HepG2 (cell line): ENCODE measurements around the gene CCDC148. TPM values are rescaled to one million over a fixed set of nuclear protein-coding genes. Genes with fewer than 3 reads are reported as not detected.
A peak's percentile ranks its signal among the peaks of the same experiment; 100 is the strongest.

ENCODE experiments used
- BATF2 ChIP-seq: sonication (generic); formaldehyde crosslinking; IDR thresholded peaks from 2 replicates; pipeline ENCODE4 v1.8.0; 2022; ENCODE audit warnings: mild to moderate bottlenecking, missing genetic modification reagents, moderate library complexity
- GPN1 ChIP-seq: sonication (generic); formaldehyde crosslinking; IDR thresholded peaks from 2 replicates; pipeline ENCODE4 v1.5.1; 2020; ENCODE audit warnings: missing genetic modification reagents, borderline replicate concordance
- HNF4A ChIP-seq: sonication (generic); formaldehyde crosslinking; IDR thresholded peaks from 2 replicates; pipeline ENCODE4 v1.4.0; 2020; ENCODE audit warnings: missing genetic modification reagents
- KLF15 ChIP-seq: sonication (generic); formaldehyde crosslinking; IDR thresholded peaks from 2 replicates; pipeline ENCODE4 v1.8.1; 2023; ENCODE audit warnings: borderline replicate concordance, mild to moderate bottlenecking, inconsistent platforms, missing genetic modification reagents, mixed read lengths
- LRRFIP1 ChIP-seq: sonication (generic); formaldehyde crosslinking; conservative IDR thresholded peaks from 2 replicates; pipeline ENCODE4 v1.4.0; 2020; ENCODE audit warnings: missing genetic modification reagents
- MED1 ChIP-seq: sonication (generic); formaldehyde crosslinking; IDR thresholded peaks from 2 replicates; pipeline ENCODE4 v1.4.0; 2020; ENCODE audit warnings: missing genetic modification reagents
- MIER3 ChIP-seq: IDR thresholded peaks from 2 replicates; pipeline ENCODE4 v1.6.1; 2016; ENCODE audit warnings: missing compliant biosample characterization, borderline replicate concordance
- NCOA5 ChIP-seq: sonication (generic); formaldehyde crosslinking; IDR thresholded peaks from 2 replicates; pipeline ENCODE4 v1.4.0; 2020; ENCODE audit warnings: missing genetic modification reagents
- NFATC3 ChIP-seq: sonication (generic); formaldehyde crosslinking; IDR thresholded peaks from 2 replicates; pipeline ENCODE4 v1.5.1; 2020; ENCODE audit warnings: mild to moderate bottlenecking, missing genetic modification reagents
- NR2F6 ChIP-seq, 2 experiments: IDR thresholded peaks; 2 replicates each; pipeline ENCODE4 v1.6.1; 2016; ENCODE audit warnings: antibody characterized with exemption in 1 of 2, mild to moderate bottlenecking in 1 of 2
- PAWR ChIP-seq: sonication (generic); formaldehyde crosslinking; IDR thresholded peaks from 2 replicates; pipeline ENCODE4 v1.4.0; 2020; ENCODE audit warnings: missing genetic modification reagents, mild to moderate bottlenecking, borderline replicate concordance
- PHF8 ChIP-seq: sonication (generic); formaldehyde crosslinking; IDR thresholded peaks from 2 replicates; pipeline ENCODE4 v1.5.0; 2020; ENCODE audit warnings: missing genetic modification reagents
- ZBTB40 ChIP-seq, 2 experiments: fragments of 450-650 bp in 1 of 2; sonication (generic) in 1 of 2; formaldehyde crosslinking in 1 of 2; IDR thresholded peaks; 2 replicates each; pipeline versions ENCODE4 v1.6.1 to v1.8.0; 2016 to 2022; ENCODE audit warnings: antibody characterized with exemption in 1 of 2, mild to moderate bottlenecking in 1 of 2, missing genetic modification reagents in 1 of 2
- ZFP36L1 ChIP-seq: sonication (generic); formaldehyde crosslinking; IDR thresholded peaks from 2 replicates; pipeline ENCODE4 v1.8.0; 2022; ENCODE audit warnings: mild to moderate bottlenecking, missing genetic modification reagents, moderate library complexity
- ZNF432 ChIP-seq: sonication (generic); formaldehyde crosslinking; IDR thresholded peaks from 2 replicates; pipeline ENCODE4 v1.5.0; 2020; ENCODE audit warnings: missing genetic modification reagents, mild to moderate bottlenecking, borderline replicate concordance
- ZNF660 ChIP-seq: sonication (generic); formaldehyde crosslinking; IDR thresholded peaks from 2 replicates; pipeline ENCODE4 v1.5.1; 2020; ENCODE audit warnings: mild to moderate bottlenecking, low read depth, missing genetic modification reagents, borderline replicate concordance
- ZNF749 ChIP-seq: sonication (generic); formaldehyde crosslinking; IDR thresholded peaks from 2 replicates; pipeline ENCODE4 v1.8.0; 2022; ENCODE audit warnings: mild to moderate bottlenecking, missing genetic modification reagents, moderate library complexity, borderline replicate concordance
- polyA plus RNA-seq, 8 experiments: library from polyadenylated mRNA; depleted of rRNA in 3 of 8; stranded (reverse) in 7 of 8; unstranded in 1 of 8; fragments of >200 nt; fragmentation: Illumina TruSeq in 4 of 8; extraction: Trizol in 4 of 8; gene quantifications; 2 replicates each; pipeline versions ENCODE4 v1.2.1 to v1.2.3, GENCODE V29; 2011 to 2016; ENCODE audit warnings: low read depth in 4 of 8, missing spikeins in 1 of 8, mixed read lengths in 1 of 8; ENCODE audit not compliant: insufficient read depth in 1 of 8
- total RNA-seq, 5 experiments: library from RNA; depleted of rRNA; stranded (reverse); fragments of >200 nt; fragmentation: Illumina TruSeq; extraction: Trizol; gene quantifications; 2 replicates each; pipeline ENCODE4 v1.2.3, GENCODE V29; 2016; ENCODE audit warnings: low read depth in 1 of 5

CCDC148 gene
- total and polyA plus RNA-seq, 2 of the 13 experiments (the other 11 are each of a cell fraction or from before 2014, with no cell fraction given): 0.30 to 0.49 TPM

- TF ChIP-seq LRRFIP1 (no peak), ZFP36L1 (CRISPR knock-in tag) (no peak), PAWR (CRISPR knock-in tag) (no peak), NFATC3 (CRISPR knock-in tag) (no peak), ZNF749 (CRISPR knock-in tag) (no peak), KLF15 (CRISPR knock-in tag) (no peak), BATF2 (no peak), HNF4A (peak; percentile 30; the same call in 1 of the 2 replicates), MIER3 (CRISPR knock-in tag) (no peak), NCOA5 (CRISPR knock-in tag) (no peak), ZBTB40 (IDR thresholded peaks at IDR 0.05) (peak; percentile 53), ZBTB40 (CRISPR knock-in tag; IDR thresholded peaks at IDR 0.05) (peak; percentile 98; the same call in 1 of the 2 replicates), GPN1 (CRISPR knock-in tag) (no peak), ZNF660 (CRISPR knock-in tag) (no peak), NR2F6 (IDR thresholded peaks at IDR 0.05) (peak; percentile 8; the same call in 1 of the 2 replicates), NR2F6 (CRISPR knock-in tag; IDR thresholded peaks at IDR 0.05) (no peak), PHF8 (CRISPR knock-in tag) (no peak), ZNF432 (CRISPR knock-in tag) (no peak), MED1 (CRISPR knock-in tag) (peak; percentile 36)
These were observed 256.5 kb downstream of the CCDC148 start (continued) for GRCh38 chr2:158199928-158200650.
